ENCODE measurements around the gene SPDYE2. TPM values are rescaled to one million over a fixed set of nuclear protein-coding genes. Genes with fewer than 3 reads are reported as not detected.
"Not testable (repeated sequence)": the region's sequence is repeated elsewhere in the genome, so short reads cannot be mapped to it uniquely, and the experiment has no call there.

SPDYE2 gene
- total RNA-seq, 2 experiments from 2014 or later = 0.15 TPM; not detected in 1

DNA sequence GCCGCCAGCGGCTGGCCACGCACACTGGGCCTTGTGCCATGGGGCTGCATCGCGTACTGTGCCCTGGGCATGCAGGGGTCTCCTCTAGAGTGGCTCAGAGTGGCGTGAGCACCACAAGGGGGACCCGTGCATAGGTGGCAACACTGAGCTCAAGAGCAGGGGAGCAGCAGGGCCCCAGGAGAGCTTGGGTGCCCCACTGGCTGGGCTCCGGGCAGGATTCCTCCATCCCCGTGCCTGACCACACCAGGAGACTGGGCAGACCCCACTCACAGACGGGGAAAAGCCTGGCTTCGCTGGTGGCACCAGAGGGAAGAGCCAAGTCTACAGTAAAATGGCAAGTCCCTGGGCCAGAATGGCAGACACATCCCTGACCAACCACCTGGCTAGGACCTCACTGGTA, 17.6 kb downstream of the SPDYE2 start:
- POLR2A ChIA-PET; H3K36me3 Mint-ChIP-seq (ENCODE audit: low read depth); H3K27me3 Mint-ChIP-seq; DNase-seq; H3K9me3 Mint-ChIP-seq; H3K4me1 Mint-ChIP-seq; H3K4me3 Mint-ChIP-seq; CTCF ChIA-PET; H3K27ac Mint-ChIP-seq: not testable (repeated sequence)

GRCh38 chr7:102572261-102573239, 21.5 kb downstream of the SPDYE2 start, which contains the start of gene POLR2J3:
Gene POLR2J3 (minus strand): TSS chr7:102572583. CDS start chr7:102572521, 62 bp downstream.
- Mint-ChIP-seq H3K4me3 (peak within 1 kb of the TSS; percentile 83), H3K27ac (peak within 1 kb of the TSS; percentile 89)
- CTCF ChIA-PET; H3K27me3 Mint-ChIP-seq; H3K36me3 Mint-ChIP-seq (ENCODE audit: low read depth); H3K4me1 Mint-ChIP-seq; H3K9me3 Mint-ChIP-seq; POLR2A ChIA-PET: not testable (repeated sequence)
- peak; percentile 94 for DNase-seq

DNA sequence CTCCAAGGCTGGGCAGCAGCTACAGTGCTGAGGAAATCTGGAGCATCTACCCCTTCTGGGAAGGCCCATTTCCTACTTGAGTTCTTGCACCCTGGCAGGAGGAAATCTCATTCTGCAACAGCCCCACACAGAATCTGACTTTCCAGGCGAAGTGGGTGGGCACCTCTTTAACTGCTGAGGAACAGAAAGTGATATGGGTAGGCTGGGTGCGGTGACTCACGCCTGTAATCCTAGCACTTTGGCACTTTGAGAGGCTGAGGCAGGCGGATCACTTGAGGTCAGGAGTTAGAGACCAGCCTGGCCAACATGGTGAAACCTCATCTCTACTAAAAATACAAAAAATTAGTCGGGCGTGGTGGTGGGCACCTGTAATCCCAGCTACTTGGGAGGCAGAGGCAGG, 23.6 kb downstream of the SPDYE2 start:
- H3K9me3 Mint-ChIP-seq; H3K27me3 Mint-ChIP-seq; DNase-seq; POLR2A ChIA-PET; CTCF ChIA-PET; H3K36me3 Mint-ChIP-seq (ENCODE audit: low read depth); H3K4me1 Mint-ChIP-seq; H3K4me3 Mint-ChIP-seq; H3K27ac Mint-ChIP-seq: not testable (repeated sequence)

DNA sequence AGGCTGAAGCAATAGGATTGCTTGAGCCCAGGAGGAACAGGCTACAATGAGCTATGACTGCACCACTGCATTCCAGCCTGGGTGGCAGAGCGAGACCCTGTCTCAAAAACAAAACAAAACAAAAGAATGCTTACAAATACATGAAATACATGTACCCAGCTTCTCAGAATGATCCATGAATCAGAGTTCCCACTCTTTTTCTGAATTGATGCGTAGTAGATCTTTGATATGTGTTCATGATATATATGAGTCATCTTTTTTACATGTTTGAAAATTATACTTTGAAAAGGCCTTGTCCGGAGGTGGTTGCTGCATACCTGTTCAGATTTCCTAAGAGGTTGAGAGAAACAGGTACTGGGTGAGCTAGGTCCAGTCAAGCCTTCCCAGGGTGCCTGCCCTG, 25.3 kb downstream of the SPDYE2 start:
- POLR2A ChIA-PET = not testable (repeated sequence)

DNA sequence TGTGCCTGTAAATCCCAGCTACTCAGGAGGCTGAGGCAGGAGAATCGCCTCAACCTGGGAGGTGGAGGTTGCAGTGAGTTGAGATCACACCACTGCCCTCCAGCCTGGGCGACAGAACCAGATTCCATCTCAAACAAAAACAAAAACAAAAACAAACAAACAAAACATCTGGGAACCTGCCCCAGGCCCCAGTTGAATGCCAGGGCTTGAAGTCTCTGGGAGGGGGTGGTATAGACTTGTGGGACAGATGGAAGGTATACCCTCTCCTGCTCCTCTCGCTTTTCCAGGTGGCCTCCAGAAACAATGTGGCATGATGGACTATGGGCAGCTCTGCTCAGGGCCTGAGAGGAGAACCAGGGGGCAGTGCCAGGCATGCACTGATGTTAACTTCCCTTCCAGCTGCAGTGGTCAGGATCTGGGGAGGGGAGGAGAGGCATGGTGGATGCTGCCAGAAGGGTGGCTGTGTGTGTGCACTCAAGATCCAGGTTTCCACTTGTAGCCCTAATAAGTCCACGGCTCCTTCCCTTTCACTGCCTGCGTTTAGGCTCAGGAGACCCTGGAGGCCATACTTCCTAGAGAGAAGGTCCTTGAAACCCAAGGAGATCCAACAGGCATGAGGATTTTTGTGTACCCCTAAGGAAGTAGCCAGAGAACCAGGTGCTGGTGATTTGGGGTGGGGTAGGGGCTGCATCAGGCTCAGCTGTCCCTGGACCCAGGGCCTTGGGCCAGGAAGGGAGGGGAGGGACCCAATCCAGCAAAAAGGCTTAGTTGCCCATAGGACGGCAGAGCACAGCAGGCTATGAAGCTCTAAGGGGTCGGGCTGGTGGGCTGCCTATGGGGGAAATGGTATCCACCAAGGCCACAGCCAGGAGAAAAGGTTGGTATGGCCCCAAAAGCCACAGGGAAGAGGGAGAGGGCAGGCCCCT, 26.6 kb downstream of the SPDYE2 start:
- DNase-seq = not testable (repeated sequence)

More for the DNA sequence above, 25.3 kb downstream of the SPDYE2 start:
- CTCF ChIA-PET; DNase-seq; H3K27me3 Mint-ChIP-seq; H3K4me3 Mint-ChIP-seq; H3K9me3 Mint-ChIP-seq; H3K27ac Mint-ChIP-seq; H3K4me1 Mint-ChIP-seq; H3K36me3 Mint-ChIP-seq (ENCODE audit: low read depth): not testable (repeated sequence)

DNA sequence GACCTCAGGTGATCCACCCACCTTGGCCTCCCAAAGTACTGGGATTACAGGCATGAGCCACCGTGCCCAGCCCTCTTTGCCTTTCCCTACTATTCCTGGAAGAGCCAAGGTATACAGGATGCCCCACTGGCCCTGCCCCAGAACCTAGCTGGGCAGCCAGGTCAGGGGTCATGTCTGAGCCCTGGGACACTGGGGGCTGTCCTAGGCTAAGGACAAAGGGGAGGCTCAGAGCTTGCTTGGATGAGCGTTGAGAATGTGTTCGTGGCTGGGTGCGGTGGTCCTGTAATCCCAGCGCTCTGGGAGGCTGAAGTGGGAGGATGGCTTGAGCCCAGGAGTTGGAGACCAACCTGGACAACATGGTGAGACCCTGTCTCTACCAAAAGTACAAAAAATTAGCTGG, 27.5 kb downstream of the SPDYE2 start:
- H3K9me3 Mint-ChIP-seq; CTCF ChIA-PET; H3K4me3 Mint-ChIP-seq; H3K27me3 Mint-ChIP-seq; H3K27ac Mint-ChIP-seq; H3K36me3 Mint-ChIP-seq (ENCODE audit: low read depth); DNase-seq; H3K4me1 Mint-ChIP-seq; POLR2A ChIA-PET: not testable (repeated sequence)

More for the DNA sequence above, 26.6 kb downstream of the SPDYE2 start:
- H3K4me3 Mint-ChIP-seq; POLR2A ChIA-PET; H3K27ac Mint-ChIP-seq; H3K9me3 Mint-ChIP-seq; CTCF ChIA-PET; H3K36me3 Mint-ChIP-seq (ENCODE audit: low read depth); H3K27me3 Mint-ChIP-seq; H3K4me1 Mint-ChIP-seq: not testable (repeated sequence)

- CTCF ChIA-PET; H3K27ac Mint-ChIP-seq; H3K4me3 Mint-ChIP-seq; H3K36me3 Mint-ChIP-seq (ENCODE audit: low read depth); DNase-seq; H3K27me3 Mint-ChIP-seq; H3K4me1 Mint-ChIP-seq; POLR2A ChIA-PET; H3K9me3 Mint-ChIP-seq: not testable (repeated sequence)
Measured at GRCh38 chr7:102581722-102582121, 30.7 kb downstream of the SPDYE2 start.

- H3K4me1 Mint-ChIP-seq; POLR2A ChIA-PET; H3K4me3 Mint-ChIP-seq; H3K27ac Mint-ChIP-seq; H3K27me3 Mint-ChIP-seq; H3K36me3 Mint-ChIP-seq (ENCODE audit: low read depth); DNase-seq; H3K9me3 Mint-ChIP-seq; CTCF ChIA-PET: not testable (repeated sequence)
Measured at GRCh38 chr7:102583495-102583894, 32.5 kb downstream of the SPDYE2 start.

DNA sequence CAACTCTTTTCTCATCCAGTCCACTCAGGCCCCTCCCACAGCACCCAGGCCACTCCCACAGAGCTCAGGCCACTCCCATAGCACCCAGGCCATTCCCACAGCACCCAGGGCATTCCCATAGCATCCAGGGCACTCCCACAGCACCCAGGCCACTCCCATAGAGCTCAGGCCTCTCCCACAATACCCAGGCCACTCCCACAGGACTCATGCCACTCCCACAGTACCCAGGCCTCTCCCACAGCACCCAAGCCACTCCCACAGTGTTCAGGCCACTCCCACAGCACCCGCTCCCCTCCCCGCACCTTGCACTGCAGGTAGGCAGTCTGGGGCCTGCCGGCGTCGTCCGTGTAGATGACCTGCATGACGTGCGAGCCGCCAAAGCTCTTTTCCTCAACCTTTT, 38.8 kb downstream of the SPDYE2 start:
- H3K9me3 Mint-ChIP-seq; H3K27ac Mint-ChIP-seq; POLR2A ChIA-PET; H3K27me3 Mint-ChIP-seq; H3K4me1 Mint-ChIP-seq; H3K36me3 Mint-ChIP-seq (ENCODE audit: low read depth); DNase-seq; CTCF ChIA-PET; H3K4me3 Mint-ChIP-seq: not testable (repeated sequence)

GRCh38 chr7:102592477-102593019, 41.5 kb downstream of the SPDYE2 start:
- H3K4me1 Mint-ChIP-seq; CTCF ChIA-PET; H3K27me3 Mint-ChIP-seq; DNase-seq; H3K27ac Mint-ChIP-seq; H3K4me3 Mint-ChIP-seq; H3K36me3 Mint-ChIP-seq (ENCODE audit: low read depth); H3K9me3 Mint-ChIP-seq; POLR2A ChIA-PET: not testable (repeated sequence)

DNA sequence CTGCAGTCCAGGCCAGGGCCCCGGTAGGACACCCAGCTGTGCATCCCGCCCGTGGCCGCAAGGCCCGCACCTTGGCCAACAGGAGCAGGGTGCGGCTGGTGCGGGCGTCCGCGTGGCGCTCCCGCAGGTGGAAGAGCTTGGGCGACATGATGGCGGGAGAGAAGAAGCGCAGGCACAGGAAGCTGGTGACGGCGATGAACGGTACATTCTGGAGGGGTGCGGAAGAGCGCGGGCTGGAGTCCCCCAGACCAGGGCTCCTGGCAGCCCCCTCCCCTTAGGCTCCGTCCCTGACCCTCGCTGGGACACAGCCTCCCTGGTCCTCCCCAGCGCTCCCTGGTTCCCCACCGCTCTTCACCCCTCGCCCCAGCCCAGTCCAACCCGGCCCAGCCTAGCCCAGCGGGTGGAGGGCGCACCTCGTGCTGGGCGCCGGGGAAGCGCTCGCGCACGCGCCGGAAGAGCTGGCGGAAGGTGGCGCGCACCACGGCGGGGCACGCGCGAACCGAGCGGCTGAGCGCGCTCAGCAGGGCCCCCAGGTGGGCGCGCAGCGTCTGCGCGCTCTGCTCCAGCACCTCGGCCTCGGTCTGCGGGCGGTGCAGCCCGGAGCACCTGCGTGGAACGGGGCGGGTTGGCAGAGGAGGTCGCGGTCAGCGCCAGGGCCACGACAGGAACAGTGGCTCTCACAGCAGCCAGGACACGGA, 42.8 kb downstream of the SPDYE2 start:
- H3K4me1 Mint-ChIP-seq = not testable (repeated sequence)

DNA sequence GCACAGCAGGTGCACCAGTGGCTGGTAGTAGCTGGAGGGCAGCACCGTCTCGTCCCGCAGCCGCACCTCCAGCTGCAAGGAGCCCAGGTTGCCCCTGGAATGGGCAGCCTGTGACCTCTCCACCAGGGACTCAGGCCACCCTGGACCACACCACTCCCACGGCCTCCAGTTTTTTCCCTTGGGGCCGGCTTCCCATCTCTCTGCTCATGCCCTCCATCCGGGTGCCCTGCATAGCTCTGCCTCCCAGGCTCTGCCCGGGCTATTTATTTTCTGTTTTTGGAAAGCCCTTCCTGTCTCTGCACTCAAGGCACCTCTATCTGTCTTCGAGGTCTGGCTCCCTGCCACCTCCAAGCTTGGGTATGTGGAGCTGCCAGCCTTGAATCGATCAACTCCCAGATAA, 45.0 kb downstream of the SPDYE2 start:
- H3K27me3 Mint-ChIP-seq; H3K4me3 Mint-ChIP-seq; CTCF ChIA-PET; H3K36me3 Mint-ChIP-seq (ENCODE audit: low read depth); H3K4me1 Mint-ChIP-seq; POLR2A ChIA-PET; H3K9me3 Mint-ChIP-seq; DNase-seq; H3K27ac Mint-ChIP-seq: not testable (repeated sequence)

More for the DNA sequence above, 42.8 kb downstream of the SPDYE2 start:
- H3K36me3 Mint-ChIP-seq (ENCODE audit: low read depth); DNase-seq; POLR2A ChIA-PET; CTCF ChIA-PET; H3K4me3 Mint-ChIP-seq; H3K9me3 Mint-ChIP-seq; H3K27ac Mint-ChIP-seq; H3K27me3 Mint-ChIP-seq: not testable (repeated sequence)

GRCh38 chr7:102599699-102600098, 48.7 kb downstream of the SPDYE2 start:
- H3K27me3 Mint-ChIP-seq; H3K36me3 Mint-ChIP-seq (ENCODE audit: low read depth); DNase-seq; CTCF ChIA-PET; POLR2A ChIA-PET; H3K27ac Mint-ChIP-seq; H3K4me3 Mint-ChIP-seq; H3K4me1 Mint-ChIP-seq; H3K9me3 Mint-ChIP-seq: not testable (repeated sequence)

All from activated CD4-positive, alpha-beta T cell treated with anti-CD3 and anti-CD28 coated beads, Interleukin-2, amount 10 ng/mL, durations not matched to agents 7 days and 5 days (primary cell).